HG02852 (cell line): ENCODE results near the gene BICC1.

Source experiments
- ATAC-seq: cut with Tn5 transposase; IDR thresholded peaks from one replicate; pipeline ENCODE4 v1.9.1; 2021; ENCODE audit warnings: mild to moderate bottlenecking, moderate library complexity; ENCODE audit not compliant: unreplicated experiment

BICC1 gene

GRCh38 chr10:58698777-58699356 is 186.2 kb downstream of the BICC1 start:
- no peak for ATAC-seq

GRCh38 chr10:58700591-58700990 is 187.9 kb downstream of the BICC1 start:
- ATAC-seq, result no peak

- no peak for ATAC-seq
Observed at GRCh38 chr10:58701405-58702135, 188.9 kb downstream of the BICC1 start.

- no peak for ATAC-seq
Observed at GRCh38 chr10:58704226-58704625, 191.6 kb downstream of the BICC1 start.

GRCh38 chr10:58704671-58705141 is 192.0 kb downstream of the BICC1 start:
- no peak for ATAC-seq

GRCh38 chr10:58706836-58707235 is 194.2 kb downstream of the BICC1 start:
- no peak for ATAC-seq

GRCh38 chr10:58712141-58712540 is 199.5 kb downstream of the BICC1 start:
- no peak for ATAC-seq

- ATAC-seq, result no peak
Observed at GRCh38 chr10:58712982-58713381, 200.3 kb downstream of the BICC1 start.

- ATAC-seq, result no peak
Observed at GRCh38 chr10:58714409-58714808, 201.7 kb downstream of the BICC1 start.

- no peak for ATAC-seq
Observed at GRCh38 chr10:58715061-58715460, 202.4 kb downstream of the BICC1 start.

GRCh38 chr10:58718596-58718995 is 205.9 kb downstream of the BICC1 start:
- no peak for ATAC-seq

GRCh38 chr10:58721601-58722281 is 209.1 kb downstream of the BICC1 start:
- no peak for ATAC-seq

GRCh38 chr10:58723186-58723585 is 210.5 kb downstream of the BICC1 start:
- no peak for ATAC-seq

GRCh38 chr10:58723966-58724365 is 211.3 kb downstream of the BICC1 start:
- ATAC-seq, result no peak

GRCh38 chr10:58724781-58725180 is 212.1 kb downstream of the BICC1 start:
- no peak for ATAC-seq

GRCh38 chr10:58725901-58726300 is 213.2 kb downstream of the BICC1 start:
- ATAC-seq, result no peak

- no peak for ATAC-seq
Observed at GRCh38 chr10:58727633-58728032, 215.0 kb downstream of the BICC1 start.

GRCh38 chr10:58731276-58731675 is 218.6 kb downstream of the BICC1 start:
- no peak for ATAC-seq

GRCh38 chr10:58733436-58733835 is 220.8 kb downstream of the BICC1 start:
- no peak for ATAC-seq

- ATAC-seq, result no peak
Observed at GRCh38 chr10:58734116-58734515, 221.4 kb downstream of the BICC1 start.

- no peak for ATAC-seq
Observed at GRCh38 chr10:58734664-58735063, 222.0 kb downstream of the BICC1 start.

- ATAC-seq, result no peak
Observed at GRCh38 chr10:58735087-58735486, 222.4 kb downstream of the BICC1 start.
